Ectodermal cell (in vitro differentiated cells): ENCODE measurements around the gene PGA4.

Source experiments
- H3K27ac ChIP-seq: 2 replicates; pipeline ENCODE4 v1.7.0; 2013; ENCODE audit warnings: mild to moderate bottlenecking, low read depth, low read length; ENCODE audit not compliant: insufficient read depth, poor library complexity, severe bottlenecking
- H3K27me3 ChIP-seq: 2 replicates; pipeline ENCODE4 v1.7.0; 2013; ENCODE audit warnings: mild to moderate bottlenecking, low read length; ENCODE audit not compliant: insufficient read depth, control insufficient read depth, poor library complexity, severe bottlenecking
- H3K36me3 ChIP-seq: one replicate; pipeline ENCODE4 v1.7.0; 2013; ENCODE audit warnings: low read length; ENCODE audit not compliant: control insufficient read depth, insufficient read depth
- H3K4me1 ChIP-seq: one replicate; pipeline ENCODE4 v1.7.0; 2013; ENCODE audit warnings: low read length; ENCODE audit not compliant: control insufficient read depth, insufficient read depth
- H3K4me3 ChIP-seq: 2 replicates; pipeline ENCODE4 v1.7.0; 2013; ENCODE audit warnings: low read depth, low read length, control low read depth; ENCODE audit not compliant: insufficient read depth
- H3K9me3 ChIP-seq: 2 replicates; pipeline ENCODE4 v1.7.0; 2013; ENCODE audit warnings: mild to moderate bottlenecking, low read length, moderate library complexity; ENCODE audit not compliant: control insufficient read depth
- WGBS, 2 experiments: methylation state at CpG; one replicate each; pipeline ENCODE4 v1.1.7; 2013; ENCODE audit warnings: missing lambda C conversion rate in 2 of 2; 5-methylcytosine and 5-hydroxymethylcytosine counted together

The PGA4 gene

DNA sequence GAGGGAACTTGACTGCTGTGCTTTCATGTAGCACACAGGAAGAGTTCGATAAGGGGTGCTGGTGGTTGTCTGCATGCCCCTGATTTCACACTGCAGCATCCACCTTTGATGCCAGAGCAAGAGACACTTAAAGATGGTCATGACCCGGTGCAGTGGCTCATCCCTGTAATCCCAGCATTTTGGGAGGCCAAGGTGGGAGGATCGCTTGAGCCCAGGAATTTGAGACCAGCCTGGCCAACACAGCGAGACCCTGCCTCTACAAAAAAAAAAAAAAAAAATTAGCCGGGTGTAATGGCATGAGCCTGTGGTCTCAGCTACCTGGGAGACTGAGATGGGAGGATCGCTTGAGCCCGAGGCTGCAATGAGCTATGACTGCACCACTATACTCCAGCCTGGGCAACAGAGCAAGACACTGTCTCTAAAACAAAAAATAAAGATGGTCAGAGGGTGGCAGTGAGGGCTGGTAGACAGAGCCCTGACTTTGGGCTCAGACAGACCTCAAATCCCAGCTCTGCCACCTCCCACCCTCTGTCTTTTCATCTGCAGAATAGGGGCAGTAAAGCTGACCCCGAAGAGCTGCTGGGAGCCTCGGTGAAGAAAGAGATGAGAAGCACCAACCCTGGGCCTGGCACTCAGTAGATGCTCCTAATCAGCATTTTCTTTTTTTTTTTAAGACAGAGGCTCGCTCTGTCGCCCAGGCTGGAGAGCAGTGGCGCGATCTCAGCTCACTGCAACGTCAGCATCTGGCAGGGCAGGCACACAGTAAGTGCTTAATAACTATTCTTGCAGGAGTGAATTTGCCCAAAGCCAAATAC lies 55.2 kb downstream of the PGA4 start:
- no peaks in the 10 kb centered on the region for H3K36me3 ChIP-seq
- no peaks in the 10 kb centered on the region for H3K9me3 ChIP-seq
- H3K27ac ChIP-seq = no peak overlapping the region
- 83 to 86% methylated on average over 14 of the region's 14 CpGs for WGBS, 2 experiments
- H3K4me1 ChIP-seq = peaks cover 5% of the 10 kb centered on the region
- H3K27me3 ChIP-seq = no peaks in the 10 kb centered on the region
- no peak overlapping the region for H3K4me3 ChIP-seq

DNA sequence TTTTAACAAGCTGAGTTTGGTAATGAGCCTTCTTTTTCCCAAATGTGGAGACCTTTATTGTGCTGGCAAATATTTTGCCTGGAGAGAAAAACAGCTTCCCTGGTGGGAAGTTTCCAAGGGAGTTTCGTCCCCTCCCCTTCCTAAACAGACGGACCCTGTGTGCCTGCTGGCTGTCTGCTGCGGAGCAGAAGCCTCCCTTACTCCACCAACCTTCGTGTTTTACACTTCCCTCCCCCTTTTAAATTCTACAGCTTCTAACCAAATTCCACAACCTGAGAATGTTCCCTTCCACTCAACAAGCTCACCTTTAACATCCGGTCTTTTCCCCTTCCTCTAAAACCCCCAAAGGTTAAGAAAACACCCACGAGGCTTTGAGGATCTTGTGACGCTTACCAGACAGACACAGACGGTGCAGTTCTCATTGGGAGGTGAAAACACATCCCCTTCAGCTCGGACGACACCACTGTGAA lies 55.9 kb downstream of the PGA4 start:
- Histone ChIP-seq H3K9me3 (no peaks in the 10 kb centered on the region), H3K27me3 (no peaks in the 10 kb centered on the region), H3K4me3 (no peak overlapping the region), H3K36me3 (no peaks in the 10 kb centered on the region), H3K4me1 (peaks cover 5% of the 10 kb centered on the region), H3K27ac (no peak overlapping the region)
- WGBS, 2 experiments = 61 to 65% methylated on average over 10 of the region's 10 CpGs

DNA sequence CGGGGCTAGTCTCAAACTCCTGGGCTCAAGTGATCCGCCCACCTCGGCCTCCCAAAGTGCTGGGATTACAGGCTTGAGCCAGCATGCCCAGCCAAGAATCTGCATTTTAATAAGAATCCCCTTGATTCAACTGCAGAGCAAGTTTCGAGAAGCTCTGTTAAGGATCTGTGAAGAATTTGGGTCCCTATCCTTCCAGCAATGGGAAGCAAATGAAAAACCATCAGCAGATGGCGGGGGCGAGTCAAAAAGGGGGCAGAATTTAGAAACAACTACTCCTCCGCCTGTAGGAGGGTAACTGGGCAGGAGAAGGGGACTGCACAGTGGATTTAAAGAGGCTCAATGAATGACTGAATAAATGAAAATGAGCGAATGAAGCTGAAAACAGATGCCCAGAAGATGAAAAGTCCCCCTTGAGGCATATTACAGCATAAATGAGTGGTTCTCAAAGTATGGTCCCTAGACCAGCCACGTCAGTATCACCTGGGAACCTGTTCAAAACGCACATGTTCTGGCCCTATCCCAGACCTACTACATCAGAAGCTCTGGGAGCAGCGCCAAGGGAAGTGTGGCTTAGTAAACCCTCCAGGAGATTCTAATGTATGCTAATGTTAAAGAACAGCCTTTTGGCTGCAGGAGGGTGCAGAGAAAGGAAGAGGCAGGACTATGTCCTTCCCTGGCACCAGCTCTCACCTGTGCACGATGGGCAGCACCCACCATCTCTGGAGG lies 58.0 kb downstream of the PGA4 start:
- Histone ChIP-seq H3K9me3 (no peaks in the 10 kb centered on the region), H3K27me3 (no peaks in the 10 kb centered on the region), H3K27ac (no peak overlapping the region), H3K36me3 (peaks cover 1% of the 10 kb centered on the region), H3K4me1 (peaks cover 2% of the 10 kb centered on the region), H3K4me3 (no peak overlapping the region)
- WGBS, 2 experiments = 76 to 78% methylated on average over 12 of the region's 12 CpGs

DNA sequence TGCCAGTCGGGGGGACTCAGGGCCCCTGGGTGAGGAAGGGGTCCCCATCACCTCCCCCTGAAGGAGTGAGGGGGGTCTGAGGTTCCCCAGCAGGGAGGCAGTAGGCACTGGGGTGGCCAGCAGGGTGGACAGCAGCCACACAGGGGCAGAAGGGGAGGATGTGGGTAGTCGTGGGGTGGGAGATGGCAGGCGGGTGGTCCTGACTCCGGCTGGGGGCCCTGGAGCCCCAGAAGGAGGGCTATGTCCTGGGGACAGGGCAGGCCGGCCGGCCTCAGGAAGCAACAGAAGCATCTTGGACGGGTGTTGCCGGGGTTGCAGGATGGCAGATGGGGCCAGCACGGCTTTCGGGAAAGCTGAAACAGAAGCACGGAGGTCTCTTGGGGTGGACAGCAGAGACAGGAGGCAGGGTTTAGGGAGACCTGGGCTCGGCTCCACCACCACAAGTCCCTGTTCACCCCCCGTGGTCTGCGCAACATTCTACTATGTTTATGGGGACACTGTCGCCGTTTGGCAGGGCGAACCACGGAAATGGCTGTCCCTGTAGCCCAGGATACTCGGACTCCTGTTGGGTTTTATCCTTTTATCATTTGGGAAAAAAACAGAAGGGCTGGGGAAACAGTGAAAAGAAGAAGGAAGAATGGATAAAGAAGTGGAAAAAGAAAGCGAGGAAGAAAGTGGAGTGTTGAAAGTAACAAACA lies 58.9 kb downstream of the PGA4 start:
- H3K4me1 ChIP-seq = peaks cover 2% of the 10 kb centered on the region
- 90 to 91% methylated on average over 20 of the region's 20 CpGs for WGBS, 2 experiments
- H3K27ac ChIP-seq = no peak overlapping the region
- no peaks in the 10 kb centered on the region for H3K27me3 ChIP-seq
- no peak overlapping the region for H3K4me3 ChIP-seq
- peaks cover 10% of the 10 kb centered on the region for H3K36me3 ChIP-seq
- H3K9me3 ChIP-seq = no peaks in the 10 kb centered on the region
